ENCODE measurements around the gene WNT11. TPM values are rescaled to one million over a fixed set of nuclear protein-coding genes. Genes with fewer than 3 reads are reported as not detected.

WNT11 gene
- total RNA-seq, 1 donor from 2014 or later, result 1.5 TPM

GRCh38 chr11:76170468-76170867 is 35.8 kb downstream of the WNT11 start:
- H3K9me3 Mint-ChIP-seq (ENCODE audit: low read depth), result no peaks in the 10 kb centered on the region
- H3K4me3 Mint-ChIP-seq (ENCODE audit: low read depth), result no peak overlapping the region
- TF ChIP-seq, protein P1, sequence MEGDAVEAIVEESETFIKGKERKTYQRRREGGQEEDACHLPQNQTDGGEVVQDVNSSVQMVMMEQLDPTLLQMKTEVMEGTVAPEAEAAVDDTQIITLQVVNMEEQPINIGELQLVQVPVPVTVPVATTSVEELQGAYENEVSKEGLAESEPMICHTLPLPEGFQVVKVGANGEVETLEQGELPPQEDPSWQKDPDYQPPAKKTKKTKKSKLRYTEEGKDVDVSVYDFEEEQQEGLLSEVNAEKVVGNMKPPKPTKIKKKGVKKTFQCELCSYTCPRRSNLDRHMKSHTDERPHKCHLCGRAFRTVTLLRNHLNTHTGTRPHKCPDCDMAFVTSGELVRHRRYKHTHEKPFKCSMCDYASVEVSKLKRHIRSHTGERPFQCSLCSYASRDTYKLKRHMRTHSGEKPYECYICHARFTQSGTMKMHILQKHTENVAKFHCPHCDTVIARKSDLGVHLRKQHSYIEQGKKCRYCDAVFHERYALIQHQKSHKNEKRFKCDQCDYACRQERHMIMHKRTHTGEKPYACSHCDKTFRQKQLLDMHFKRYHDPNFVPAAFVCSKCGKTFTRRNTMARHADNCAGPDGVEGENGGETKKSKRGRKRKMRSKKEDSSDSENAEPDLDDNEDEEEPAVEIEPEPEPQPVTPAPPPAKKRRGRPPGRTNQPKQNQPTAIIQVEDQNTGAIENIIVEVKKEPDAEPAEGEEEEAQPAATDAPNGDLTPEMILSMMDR (IDR thresholded peaks at IDR 0.05; ENCODE audit: unreplicated experiment), result no peak
- DNase-seq (ENCODE audit: low spot score, unreplicated experiment), result no peak
- no peaks in the 10 kb centered on the region for H3K36me3 Mint-ChIP-seq (ENCODE audit: insufficient read depth)
- H3K27me3 Mint-ChIP-seq, result peaks cover 20% of the 10 kb centered on the region
- no peak overlapping the region for H3K27ac Mint-ChIP-seq
- no peaks in the 10 kb centered on the region for H3K4me1 Mint-ChIP-seq (ENCODE audit: low read depth)

GRCh38 chr11:76169473-76169896 is 36.8 kb downstream of the WNT11 start:
- Mint-ChIP-seq H3K4me3 (ENCODE audit: low read depth) (no peak overlapping the region), H3K4me1 (ENCODE audit: low read depth) (no peaks in the 10 kb centered on the region), H3K27ac (peak overlapping the region; percentile 41), H3K9me3 (ENCODE audit: low read depth) (no peaks in the 10 kb centered on the region), H3K27me3 (peaks cover 19% of the 10 kb centered on the region), H3K36me3 (ENCODE audit: insufficient read depth) (no peaks in the 10 kb centered on the region)
- TF ChIP-seq, protein P1 (IDR thresholded peaks at IDR 0.05; ENCODE audit: unreplicated experiment), result no peak
- no peak for DNase-seq (ENCODE audit: low spot score, unreplicated experiment)

- DNase-seq (ENCODE audit: low spot score, unreplicated experiment), result no peak
- Mint-ChIP-seq H3K27me3 (peaks cover 10% of the 10 kb centered on the region), H3K36me3 (ENCODE audit: insufficient read depth) (no peaks in the 10 kb centered on the region), H3K4me1 (ENCODE audit: low read depth) (no peaks in the 10 kb centered on the region), H3K4me3 (ENCODE audit: low read depth) (no peak overlapping the region), H3K9me3 (ENCODE audit: low read depth) (no peaks in the 10 kb centered on the region), H3K27ac (no peak overlapping the region)
- TF ChIP-seq, protein P1 (IDR thresholded peaks at IDR 0.05; ENCODE audit: unreplicated experiment), result no peak
These were observed 38.7 kb downstream of the WNT11 start for GRCh38 chr11:76167590-76167989.

GRCh38 chr11:76166314-76166713 is 40.0 kb downstream of the WNT11 start:
- Mint-ChIP-seq H3K9me3 (ENCODE audit: low read depth) (no peaks in the 10 kb centered on the region), H3K36me3 (ENCODE audit: insufficient read depth) (no peaks in the 10 kb centered on the region), H3K27ac (no peak overlapping the region), H3K4me1 (ENCODE audit: low read depth) (no peaks in the 10 kb centered on the region), H3K27me3 (peaks cover 7% of the 10 kb centered on the region), H3K4me3 (ENCODE audit: low read depth) (no peak overlapping the region)
- TF ChIP-seq, protein P1 (IDR thresholded peaks at IDR 0.05; ENCODE audit: unreplicated experiment), result no peak
- DNase-seq (ENCODE audit: low spot score, unreplicated experiment), result no peak

GRCh38 chr11:76164861-76165751 is 41.2 kb downstream of the WNT11 start:
- no peak overlapping the region for H3K27ac Mint-ChIP-seq
- DNase-seq (ENCODE audit: low spot score, unreplicated experiment), result no peak
- H3K9me3 Mint-ChIP-seq (ENCODE audit: low read depth), result no peaks in the 10 kb centered on the region
- no peaks in the 10 kb centered on the region for H3K4me1 Mint-ChIP-seq (ENCODE audit: low read depth)
- H3K27me3 Mint-ChIP-seq, result peaks cover 7% of the 10 kb centered on the region
- H3K4me3 Mint-ChIP-seq (ENCODE audit: low read depth), result no peak overlapping the region
- H3K36me3 Mint-ChIP-seq (ENCODE audit: insufficient read depth), result no peaks in the 10 kb centered on the region
- TF ChIP-seq, protein P1 (IDR thresholded peaks at IDR 0.05; ENCODE audit: unreplicated experiment), result no peak

Measured in progenitor cell of endocrine pancreas (in vitro differentiated cells).